GM21515 (cell line): Measurements from ENCODE around the gene PC.
"Not testable (repeated sequence)": the region's sequence is repeated elsewhere in the genome, so short reads cannot be mapped to it uniquely, and the experiment has no call there.

Experiments used
- ATAC-seq: cut with Tn5 transposase; IDR thresholded peaks from one replicate; pipeline ENCODE4 v1.9.1; 2021; ENCODE audit not compliant: unreplicated experiment

The PC gene

DNA sequence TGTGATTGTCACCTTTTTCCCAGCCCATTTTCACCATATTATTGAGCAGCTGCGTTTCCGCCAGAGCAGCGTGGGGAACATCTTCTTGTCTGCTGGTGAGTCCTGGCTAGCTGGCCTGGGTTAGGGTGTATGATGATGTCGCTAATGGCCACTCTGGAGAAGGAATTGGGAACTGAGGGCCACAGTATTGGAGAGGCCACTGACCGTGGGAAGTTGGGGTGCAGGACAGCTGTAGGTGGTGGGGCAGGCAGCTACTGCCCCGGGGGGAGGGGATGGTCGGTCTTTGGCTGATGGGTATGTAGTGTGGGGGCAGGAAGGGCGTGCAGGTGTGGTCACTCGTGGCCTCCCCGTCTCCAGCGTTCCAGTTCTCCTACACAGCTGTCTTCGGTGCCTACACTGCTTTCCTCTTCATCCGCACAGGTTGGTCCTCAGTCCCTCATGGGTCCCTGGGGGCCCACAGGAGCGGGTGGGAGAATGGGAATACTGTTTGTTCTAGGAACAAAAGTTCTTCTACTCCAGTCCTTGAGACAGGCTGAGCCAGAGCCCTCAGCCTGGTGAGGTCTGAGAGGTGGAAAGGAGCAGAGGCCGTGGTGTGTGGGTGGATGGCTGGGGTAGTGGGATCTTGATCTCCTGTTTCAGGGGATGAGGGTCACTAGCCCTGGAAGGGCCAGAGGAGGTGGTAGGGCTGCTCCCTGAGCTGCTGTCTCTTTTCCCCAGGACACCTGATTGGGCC is 112.9 kb downstream of the PC start:
- no peak for ATAC-seq

DNA sequence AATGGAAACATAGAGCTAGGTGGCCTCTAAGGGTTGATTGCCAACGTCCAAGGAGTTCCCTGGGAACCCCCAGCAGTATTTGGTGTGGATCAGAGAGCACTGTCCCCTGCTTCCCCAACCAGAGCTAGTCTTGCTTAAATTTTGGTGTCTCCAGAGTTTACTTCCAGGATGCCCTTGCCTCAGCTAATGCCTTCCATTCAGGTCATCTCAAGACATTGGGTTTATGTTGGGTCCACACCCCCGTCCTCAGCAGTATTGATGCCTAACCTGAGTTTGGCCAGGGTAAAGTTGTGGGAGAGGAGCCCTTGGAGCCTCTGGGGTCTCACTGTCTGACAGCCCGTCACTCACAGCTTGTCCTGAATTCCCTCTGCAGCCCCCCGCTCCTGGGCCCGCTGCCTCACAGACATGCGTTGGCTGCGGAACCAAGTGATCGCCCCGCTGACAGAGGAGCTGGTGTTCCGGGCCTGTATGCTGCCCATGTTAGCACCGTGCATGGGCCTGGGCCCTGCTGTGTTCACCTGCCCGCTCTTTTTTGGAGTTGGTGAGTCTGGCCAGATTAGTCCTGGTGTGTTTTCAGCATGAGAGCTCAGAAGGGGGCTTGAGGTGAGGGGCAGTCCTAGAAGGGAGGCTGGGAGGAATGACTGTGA is 113.6 kb downstream of the PC start:
- ATAC-seq, result no peak

GRCh38 chr11:66843776-66844495 is 114.2 kb downstream of the PC start:
- peak; percentile 15 for ATAC-seq

DNA sequence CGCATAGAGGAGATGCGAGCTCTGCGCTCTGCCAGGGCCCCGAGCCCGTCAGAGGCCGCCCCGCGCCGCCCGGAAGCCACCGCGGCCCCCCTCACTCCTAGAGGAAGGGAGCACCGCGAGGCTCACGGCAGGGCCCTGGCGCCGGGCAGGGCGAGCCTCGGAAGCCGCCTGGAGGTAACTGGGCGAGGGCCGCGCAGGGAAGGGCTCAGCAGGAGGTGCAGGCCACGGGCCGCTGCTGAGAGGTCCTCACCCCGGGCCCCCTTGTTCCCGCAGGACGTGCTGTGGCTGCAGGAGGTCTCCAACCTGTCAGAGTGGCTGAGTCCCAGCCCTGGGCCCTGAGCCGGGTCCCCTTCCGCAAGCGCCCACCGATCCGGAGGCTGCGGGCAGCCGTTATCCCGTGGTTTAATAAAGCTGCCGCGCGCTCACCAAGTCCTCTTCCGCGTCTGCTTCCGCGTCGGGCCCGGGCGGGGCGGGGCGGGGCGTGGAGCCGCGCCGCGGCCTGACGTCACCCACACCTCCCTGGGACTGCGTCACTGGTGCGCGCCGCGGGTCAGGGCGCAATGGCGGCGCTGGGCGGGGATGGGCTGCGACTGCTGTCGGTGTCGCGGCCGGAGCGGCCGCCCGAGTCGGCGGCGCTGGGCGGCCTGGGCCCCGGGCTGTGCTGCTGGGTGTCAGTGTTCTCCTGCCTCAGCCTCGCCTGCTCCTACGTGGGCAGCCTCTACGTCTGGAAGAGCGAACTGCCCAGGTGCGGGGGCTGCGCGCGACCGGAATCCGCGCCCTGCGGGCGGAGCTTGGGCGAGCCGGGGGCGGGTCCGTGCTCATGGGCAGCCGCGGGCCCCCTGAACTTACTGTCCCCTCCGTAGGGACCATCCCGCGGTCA is 115.0 kb downstream of the PC start, which contains the start of gene RCE1:
RCE1 (plus strand) TSS at position 546 of the 880 bp plus-strand sequence; CDS start at position 561, 15 bp downstream.
- peak; percentile 63 for ATAC-seq

GRCh38 chr11:66842501-66842895 is 115.7 kb downstream of the PC start:
- ATAC-seq, result no peak

DNA sequence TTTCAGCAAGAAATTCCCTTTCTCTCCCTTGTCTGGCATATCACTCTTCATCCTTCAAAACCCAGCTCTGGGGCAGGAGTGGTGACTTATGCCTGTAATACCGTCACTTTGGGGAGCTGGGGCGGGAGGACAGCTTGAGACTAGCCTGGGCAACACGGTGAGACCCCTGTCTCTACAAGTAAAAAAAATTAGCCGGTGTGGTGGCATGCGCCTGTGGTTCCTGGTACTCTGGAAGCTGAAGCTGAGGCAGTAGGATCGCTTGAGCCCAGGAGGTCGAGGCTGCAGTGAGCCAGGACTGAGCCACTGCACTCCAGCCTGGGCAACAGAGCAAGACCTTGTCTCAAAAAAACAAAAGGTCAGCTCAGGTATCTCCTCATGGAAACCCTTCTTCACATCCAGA is 116.3 kb downstream of the PC start:
- ATAC-seq, result no peak

DNA sequence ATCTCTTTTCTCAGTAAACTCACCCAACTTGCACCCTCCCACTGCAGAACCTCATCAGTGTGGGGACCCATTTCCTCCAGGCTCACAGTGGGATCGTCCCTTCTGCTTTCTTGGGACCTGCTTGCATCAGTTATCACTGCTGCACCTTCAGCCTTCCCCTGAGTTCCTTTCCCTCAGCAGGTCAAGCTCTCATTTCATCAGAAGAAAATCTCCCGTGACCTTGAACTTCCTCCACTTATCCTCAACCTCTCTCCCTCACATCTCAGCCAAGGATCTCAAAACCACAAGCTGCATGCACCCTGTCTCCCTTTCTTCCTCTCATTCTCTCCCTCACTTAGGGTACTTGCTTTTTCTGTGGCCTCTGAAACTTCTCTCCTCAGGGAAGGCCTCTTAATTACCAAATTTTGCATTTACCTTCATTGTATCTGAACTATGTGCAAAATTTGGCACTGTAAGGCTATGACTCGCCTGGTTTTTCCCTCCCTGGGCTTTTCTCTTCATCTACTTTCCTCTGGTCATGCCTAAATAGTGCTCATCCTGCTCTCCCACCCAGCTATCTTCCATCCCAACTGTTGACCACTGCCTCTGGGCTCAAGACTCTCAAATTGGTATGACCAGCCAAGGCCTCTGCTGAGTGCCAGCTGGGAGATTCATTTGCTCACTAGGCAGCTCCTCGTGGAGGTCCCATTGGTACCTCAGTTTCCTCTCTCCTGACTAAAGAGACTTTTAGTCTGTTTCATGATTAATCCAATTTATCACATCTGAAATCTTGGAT is 117.7 kb downstream of the PC start:
- no peak for ATAC-seq

- no peak for ATAC-seq
Observed at GRCh38 chr11:66835768-66836405, 122.3 kb downstream of the PC start.

GRCh38 chr11:66834943-66835342 is 123.2 kb downstream of the PC start:
- ATAC-seq, result no peak

DNA sequence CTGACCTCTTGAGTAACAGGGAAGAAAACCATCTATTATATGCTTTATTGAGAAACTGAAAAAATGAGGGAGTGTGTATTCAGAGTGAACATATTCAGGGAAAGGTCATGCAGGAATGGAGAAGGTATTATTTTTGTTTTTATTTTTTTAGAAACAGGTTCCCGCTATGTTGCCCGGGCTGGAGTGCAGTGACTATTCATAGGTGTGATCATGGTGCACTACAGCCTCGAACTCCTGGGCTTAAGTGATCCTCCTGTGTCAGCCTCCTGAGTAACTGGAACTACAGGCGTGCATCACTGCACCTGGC is 123.7 kb downstream of the PC start:
- no peak for ATAC-seq

DNA sequence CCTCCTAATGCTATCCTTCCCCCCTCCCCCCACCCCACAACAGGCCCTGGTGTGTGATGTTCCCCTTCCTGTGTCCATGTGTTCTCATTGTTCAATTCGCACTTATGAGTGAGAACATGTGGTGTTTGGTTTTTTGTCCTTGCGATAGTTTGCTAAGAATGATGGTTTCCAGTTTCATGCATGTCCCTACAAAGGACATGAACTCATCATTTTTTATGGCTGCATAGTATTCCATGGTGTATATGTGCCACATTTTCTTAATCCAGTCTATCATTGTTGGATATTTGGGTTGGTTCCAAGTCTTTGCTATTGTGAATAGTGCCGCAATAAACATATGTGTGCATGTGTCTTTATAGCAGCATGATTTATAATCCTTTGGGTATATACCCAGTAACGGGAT is 133.6 kb downstream of the PC start:
- not testable (repeated sequence) for ATAC-seq

- no peak for ATAC-seq
Observed at GRCh38 chr11:66823700-66824099, 134.5 kb downstream of the PC start.

GRCh38 chr11:66820901-66821300 is 137.3 kb downstream of the PC start:
- ATAC-seq, result no peak

DNA sequence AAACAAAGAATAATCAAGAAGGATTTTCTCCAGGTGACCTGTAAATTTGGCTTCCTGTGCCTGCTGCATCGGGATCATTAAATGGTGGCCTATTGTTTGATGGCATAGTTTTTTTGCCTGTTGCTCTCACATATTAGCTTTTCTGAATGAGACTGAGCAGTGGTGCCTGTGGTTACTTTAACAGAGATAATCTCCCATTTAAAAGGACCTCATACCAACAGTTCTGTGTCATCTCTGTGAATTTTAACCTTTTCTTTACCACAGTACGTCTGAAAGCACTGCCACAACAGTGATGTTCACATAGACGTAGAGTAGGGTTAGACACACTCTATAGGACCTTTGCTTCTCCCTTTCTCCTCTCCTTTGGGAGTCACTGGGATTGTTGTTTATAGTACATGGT is 137.8 kb downstream of the PC start:
- no peak for ATAC-seq

- ATAC-seq, result no peak
Observed at GRCh38 chr11:66818231-66818955, 139.8 kb downstream of the PC start.

DNA sequence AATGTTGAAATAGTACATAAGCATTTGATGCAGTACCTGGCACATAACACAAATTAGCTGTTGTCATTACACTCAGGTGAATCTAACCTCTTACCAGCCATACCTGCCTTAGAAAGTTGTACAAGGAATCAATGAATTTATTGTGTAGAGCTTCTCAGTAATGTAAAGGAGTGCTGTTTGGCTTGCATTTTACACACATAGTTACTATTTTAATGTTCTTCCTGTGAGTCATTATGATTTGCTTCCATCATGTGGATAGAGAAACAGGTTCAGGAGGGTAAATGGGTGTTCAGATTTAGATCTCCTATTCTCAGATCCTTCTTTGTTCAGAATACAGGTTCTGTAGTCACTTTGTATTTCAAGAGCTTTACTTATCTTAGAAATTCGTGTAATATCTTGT is 142.5 kb downstream of the PC start:
- no peak for ATAC-seq

DNA sequence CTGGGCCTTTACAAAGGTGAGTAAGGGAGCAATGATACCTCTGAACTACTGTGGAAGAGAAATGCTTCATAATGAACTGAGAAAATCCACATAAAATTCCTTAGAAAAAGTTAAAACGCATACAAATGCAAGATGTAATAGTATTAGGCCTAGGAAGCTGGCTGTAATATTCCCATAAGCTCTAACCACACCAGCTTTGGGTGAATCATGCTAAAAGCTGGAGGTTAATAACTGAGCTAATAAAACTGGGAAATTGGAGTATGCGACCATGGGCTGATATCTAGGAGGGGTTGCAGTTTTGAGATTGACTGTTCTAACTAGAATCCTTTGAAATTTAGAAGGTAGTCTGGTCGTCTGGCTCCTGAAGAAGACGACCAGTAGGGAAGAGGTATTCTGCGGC is 143.5 kb downstream of the PC start:
- no peak for ATAC-seq

DNA sequence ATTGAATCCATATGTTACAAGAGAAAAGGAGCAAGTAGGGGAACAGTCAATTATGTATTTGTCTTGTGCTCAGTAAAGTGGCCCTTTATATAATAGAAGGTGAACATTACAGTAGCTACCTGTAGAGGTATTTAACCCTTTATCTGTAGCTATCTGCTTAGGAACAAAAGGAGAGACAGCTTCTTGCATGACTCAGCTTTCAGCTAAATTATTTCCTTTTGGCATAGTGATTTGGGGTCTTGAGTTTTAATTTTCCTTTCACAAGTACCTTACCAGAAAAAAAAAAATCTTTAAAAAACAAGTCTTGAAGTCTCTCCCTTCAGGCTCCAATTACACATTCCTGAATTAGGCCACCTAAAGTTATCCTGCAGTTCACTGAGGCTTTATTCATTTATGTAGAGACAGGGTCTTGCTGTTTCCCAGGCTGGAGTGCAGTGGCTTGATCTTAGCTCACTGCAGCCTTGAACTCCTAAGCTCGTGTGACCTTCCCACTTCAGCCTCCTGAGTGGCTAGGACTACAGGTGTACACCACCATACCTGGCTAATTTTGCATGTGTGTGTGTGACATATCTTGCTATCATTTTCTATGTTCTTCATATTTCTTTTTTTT is 147.5 kb downstream of the PC start:
- no peak for ATAC-seq

- ATAC-seq, result no peak
Observed at GRCh38 chr11:66809592-66809991, 148.6 kb downstream of the PC start.
